Ammon's horn (tissue), 1 donor: ENCODE data around the gene PPIE.
"Not testable (repeated sequence)": the region's sequence is repeated elsewhere in the genome, so short reads cannot be mapped to it uniquely, and the experiment has no call there.

Experiments
- DNase-seq: peaks from one replicate; pipeline ENCODE4 v3.0.0-alpha.2; 2016; ENCODE audit warnings: low spot score

The PPIE gene

DNA sequence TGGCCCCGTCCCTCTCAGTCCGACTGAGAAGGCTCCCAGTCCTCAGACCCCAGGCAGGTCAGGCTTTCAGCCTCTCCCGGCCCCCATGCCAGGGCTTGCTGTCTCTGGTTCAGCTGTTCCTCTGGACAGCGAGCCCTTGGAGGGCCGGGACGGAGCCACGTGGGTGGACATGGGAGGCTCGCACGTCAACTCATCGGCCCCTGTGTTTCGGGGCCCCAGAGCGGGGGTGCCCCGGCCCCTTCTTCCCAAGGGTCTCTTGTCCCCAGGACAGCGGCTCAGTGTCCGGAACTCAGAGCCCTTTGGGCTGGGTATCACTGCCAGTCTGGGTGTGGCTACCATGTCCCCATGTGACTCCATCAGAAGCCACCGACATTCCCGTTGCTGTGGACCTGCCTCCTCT, 39.2 kb downstream of the PPIE start:
- not testable (repeated sequence) for DNase-seq

DNA sequence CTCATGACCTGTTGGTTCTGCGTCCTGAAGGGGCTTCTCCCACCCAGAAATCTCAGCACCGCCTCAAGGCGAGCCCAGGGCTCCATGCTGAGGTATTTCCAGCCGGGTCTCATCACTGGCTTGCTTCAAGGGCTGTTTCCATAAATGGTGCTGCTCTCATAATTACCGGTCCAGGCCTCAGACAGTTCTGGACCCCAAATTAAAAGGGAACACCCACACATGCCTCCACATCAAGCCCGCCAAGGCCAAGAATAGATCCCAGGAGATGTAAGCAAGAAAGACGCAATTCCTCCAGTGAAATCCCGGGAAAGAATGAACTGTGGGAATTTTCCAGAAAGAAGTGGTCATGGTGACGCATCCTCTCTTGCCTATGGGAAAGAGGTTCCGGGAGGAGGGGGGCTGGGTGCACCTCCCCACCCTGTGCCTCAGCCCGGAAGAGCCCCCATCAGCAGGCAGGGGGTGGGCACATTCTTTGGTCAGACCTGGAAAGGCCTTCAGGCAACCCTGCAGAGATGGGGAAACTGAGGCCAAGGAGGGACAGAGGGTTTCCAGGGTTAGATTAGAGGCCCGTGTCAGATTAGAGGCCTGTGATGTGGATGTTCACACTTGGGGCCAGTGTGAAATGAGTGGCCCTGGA, 39.9 kb downstream of the PPIE start:
- DNase-seq = not testable (repeated sequence)

DNA sequence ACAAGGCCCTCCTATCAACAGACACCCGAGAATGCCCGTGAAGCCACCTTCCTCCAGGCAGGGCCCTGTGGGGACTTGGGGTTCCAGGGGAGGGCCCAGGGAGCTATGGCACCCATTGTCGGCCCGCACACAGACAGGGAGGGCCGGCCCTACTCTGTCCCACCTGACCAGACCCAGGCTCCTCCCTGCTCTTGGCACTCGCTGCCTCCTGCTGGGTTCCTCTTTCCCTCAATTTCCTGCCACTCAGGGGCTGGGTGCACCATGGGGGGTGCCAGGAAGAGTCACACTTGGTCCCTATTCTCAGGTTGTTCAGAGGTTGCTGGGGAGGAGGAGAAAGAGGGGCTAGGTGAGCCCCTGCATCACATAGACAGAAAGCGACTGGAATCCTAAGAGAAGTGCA, 40.5 kb downstream of the PPIE start:
- no peak for DNase-seq

DNA sequence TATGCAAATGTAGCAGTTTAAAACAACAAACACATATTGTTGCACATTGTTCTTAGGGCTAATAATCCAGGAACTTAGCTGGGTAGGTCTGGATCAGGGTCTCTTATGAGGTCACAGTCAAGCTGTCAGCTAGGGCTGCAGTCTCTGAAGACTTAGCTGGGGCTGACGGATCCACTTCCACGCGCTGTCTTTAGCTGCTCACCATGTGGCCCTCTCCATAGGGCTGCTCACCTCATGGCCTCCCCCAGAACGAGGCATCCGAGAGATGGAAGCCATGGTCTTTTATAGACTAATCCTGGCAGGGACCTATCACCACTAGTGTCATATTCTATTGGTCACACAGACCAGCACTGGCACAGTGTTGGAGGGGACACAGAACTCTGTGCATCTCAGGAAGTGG, 41.1 kb downstream of the PPIE start:
- no peak for DNase-seq

DNA sequence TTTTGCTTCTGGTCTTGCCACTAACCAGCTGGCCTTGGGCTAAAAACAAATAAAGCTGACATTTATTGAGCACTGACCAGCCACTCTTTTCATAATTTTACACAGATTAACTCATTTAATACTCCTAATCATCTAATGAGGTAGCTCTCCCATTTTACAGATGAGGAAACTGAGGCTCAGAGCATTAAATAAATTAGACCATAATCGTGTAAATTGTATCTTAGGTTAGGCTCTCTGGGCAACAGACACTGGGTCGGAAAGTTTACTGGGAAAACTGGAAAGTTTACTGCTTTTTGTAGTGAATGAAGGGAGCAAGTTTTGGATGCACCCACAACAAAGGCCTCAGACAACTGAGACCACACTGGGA, 42.6 kb downstream of the PPIE start:
- no peak for DNase-seq

DNA sequence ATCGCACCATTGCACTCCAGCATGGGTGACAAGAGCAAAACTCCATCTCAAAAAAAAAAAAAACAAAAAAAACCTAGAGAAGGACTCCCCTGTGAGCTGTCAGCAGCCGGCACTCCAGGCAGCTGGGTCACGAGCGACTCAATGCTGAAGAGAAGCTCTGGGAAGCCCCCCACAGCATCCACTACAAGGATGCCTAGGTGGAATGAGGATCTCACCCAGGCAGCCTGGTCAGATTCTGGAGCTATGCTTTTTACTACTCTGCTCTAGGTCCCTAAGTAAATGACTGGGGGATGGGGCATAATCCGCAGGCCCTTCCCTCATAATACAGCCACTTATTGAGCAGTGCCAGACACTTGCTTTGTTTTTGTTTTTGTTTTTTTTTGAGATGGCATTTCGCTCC, 43.4 kb downstream of the PPIE start:
- no peak for DNase-seq

DNA sequence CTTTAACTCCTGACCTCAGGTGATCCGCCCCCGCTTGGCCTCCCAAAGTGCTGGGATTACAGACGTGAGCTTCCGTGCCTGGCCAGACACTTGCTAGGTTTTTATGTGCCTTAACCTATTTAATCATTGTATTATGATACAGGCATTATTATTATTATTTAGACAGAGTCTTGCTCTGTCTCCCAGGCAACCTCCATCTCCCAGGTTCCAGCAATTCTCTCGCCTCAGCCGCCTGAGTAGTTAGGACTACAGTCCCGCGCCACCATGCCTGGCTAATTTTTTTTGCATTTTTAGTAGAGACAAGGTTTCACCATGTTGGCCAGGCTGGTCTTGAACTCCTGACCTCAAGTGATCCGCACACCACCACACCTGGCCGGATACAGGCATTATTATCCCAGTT, 44.0 kb downstream of the PPIE start:
- DNase-seq = not testable (repeated sequence)

DNA sequence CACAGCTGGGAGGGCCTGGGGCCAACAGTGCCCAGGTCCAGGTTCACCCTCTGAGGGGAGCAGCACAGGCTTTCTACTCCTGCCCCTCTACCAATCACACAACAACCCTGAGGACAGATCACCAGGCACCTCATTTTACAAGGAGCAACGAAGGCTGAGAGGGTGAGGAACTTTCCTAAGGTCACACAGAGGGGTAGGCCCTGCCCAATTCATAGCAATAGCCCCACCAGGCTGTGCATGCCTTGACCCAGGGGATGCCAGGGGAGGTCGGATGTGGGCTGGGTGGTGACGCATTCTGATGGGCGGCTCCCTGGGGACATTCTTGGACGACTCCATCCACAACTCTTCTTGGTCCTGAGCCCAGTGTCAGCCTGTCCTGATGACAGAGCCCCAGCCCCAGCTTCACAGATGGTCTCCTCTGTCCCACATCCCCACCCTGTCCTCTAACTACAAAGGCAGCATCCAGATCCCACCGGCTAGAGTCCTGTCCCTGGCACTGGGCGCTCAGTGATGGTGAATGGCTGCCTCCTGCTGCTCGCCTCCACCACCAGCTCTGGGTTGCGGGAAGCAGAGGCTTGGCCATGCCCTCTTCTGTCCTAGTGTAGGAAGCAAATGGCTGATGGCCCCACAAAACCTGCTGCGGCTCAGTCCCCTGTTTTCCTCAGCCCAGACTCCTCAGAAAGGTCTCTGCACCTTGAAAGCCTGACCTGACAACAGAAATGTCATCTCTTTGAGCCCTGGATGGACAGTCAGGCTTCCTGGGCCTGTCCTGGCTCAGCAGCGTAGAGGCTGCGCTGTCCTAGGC, 47.8 kb downstream of the PPIE start:
- DNase-seq = not testable (repeated sequence)

DNA sequence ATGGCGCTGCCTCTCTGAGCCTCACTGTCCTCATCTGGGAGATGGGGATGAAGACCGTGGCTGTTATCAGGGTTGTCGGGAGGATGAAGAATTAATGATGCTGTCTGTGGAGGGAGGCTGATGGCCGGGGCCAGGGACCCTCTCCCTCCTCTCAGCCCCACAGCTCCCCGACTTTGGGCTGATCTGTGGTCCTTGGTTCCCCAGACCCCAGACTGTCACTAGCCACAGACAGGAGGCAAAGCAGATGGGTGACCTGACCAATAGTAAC, 48.4 kb downstream of the PPIE start:
- DNase-seq = not testable (repeated sequence)

DNA sequence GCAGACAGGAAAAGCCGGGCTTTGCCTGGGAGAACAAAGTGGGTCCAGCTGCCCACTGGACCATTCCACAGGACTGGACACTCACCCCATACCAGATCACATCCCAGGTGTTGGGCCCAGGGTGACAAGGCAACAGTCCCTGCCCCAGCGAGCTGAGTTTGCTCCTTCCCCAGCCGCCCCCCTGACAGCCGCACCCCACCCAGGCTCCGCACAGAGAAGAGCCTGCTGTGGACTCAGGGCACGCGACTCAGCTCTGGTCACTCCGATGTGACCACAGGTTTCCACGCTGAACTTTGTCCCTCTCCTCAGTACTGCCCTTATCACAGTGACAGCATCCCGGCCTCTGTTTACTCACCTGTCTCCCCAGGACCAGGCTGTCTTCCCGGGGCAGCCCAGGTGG, 48.8 kb downstream of the PPIE start:
- no peak for DNase-seq

DNA sequence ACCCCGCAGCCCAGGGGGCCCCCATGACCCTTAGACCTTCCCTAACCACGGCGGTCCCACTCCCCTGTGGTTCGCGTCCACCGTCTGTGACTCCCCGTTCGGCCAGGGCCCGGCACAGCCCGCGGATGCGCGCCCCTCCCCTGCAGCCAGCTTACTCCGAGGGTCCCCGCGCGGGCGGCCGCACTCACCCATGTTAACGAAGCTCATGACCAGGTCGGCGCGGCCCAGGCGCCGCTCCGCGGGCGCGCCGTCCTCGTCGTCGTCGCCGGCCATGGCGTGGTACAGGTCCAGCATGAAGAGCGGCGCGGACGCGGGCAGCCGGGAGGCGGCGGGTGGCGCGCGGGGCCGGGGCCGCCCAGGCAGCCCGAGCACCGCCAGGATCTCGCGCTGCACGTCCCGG, 49.3 kb downstream of the PPIE start:
- DNase-seq = not testable (repeated sequence)

DNA sequence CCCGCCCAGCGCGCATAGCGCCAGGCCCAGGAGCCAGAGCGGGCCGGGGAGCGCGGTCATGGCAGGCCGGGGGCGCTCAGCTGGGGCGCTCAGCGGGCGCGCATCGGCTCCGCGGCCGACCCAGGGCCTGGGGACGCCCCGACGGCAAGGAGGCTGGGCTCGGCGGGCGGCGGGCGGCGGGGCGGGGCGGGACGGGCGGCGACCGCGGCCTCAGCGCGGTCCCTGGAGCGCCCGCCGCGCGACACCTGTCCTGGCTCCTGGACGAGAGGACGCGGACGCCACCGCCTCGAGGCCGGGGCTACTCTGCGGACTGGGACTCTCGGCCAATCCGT, 49.7 kb downstream of the PPIE start:
- no peak for DNase-seq

DNA sequence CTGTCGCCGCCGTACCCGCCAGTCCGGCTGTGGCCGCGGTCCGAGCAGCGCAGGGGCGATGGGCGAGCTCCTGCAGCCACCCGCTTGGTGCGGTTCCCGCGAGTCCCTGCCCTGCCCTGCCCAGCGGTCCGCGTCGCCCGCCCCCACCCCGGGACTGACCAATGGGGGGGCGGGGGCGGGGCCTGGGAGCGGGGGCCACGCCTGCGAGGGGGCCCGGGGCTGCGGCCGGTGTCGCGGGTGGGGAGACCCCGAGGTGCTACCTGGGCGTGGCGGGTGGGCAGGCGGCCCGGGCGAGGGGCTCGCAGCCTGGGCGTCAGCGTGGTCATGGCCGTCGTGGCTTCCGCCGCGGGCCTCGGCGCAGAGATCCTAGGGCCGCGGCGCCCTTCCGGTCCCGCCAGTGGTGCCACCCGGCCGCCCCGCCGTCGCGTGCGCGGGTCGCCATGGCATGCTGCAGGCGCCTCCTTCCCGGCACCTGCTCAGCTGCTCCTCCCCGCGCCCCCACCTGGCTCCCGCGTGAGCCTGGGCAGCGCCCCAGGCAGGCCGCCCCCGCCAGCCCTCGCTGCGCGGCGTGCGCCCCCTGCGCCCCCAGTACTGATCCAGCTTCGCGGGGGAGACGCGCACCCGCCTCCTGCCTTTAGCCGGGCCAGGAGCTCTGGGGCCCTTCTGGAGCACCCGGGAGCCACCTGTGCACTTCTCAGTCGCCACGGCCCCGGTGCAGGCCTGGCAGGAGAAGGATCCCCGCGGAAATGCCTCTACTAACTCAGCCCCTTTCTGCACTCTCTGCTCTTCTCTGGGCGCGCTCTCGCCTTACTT, 50.3 kb downstream of the PPIE start, which contains the start of gene BMP8B:
BMP8B (minus strand) TSS at position 108 of the 813 bp plus-strand sequence. CDS start 380 bp downstream, outside the sequence.
- peak; percentile 72 for DNase-seq

DNA sequence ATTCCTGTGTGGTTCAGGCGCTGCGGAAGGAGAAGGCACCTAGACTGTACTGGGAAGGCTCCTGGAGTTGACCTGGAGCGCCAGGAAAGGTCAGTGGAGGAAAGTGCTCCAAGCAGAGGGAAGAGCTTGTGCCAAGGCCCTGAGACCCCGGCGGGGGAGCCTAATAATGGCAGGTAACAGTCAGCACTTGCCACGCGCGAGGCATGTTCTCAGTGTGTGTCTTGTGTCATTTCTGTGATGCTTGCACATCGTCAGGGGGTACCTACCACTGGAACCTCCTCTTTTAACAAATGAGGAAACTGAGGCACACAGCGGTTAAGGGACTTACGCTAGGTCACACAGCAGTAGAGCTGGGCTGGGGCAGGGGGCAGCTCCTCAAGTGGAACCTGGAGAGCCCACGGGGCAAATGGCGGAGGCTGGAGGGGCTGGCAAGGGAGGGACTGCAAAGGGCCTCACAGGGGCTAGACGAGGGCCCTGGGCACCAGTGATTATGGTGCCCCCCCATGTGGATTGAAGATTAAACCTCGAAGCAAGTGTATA, 51.0 kb downstream of the PPIE start:
- DNase-seq = no peak

DNA sequence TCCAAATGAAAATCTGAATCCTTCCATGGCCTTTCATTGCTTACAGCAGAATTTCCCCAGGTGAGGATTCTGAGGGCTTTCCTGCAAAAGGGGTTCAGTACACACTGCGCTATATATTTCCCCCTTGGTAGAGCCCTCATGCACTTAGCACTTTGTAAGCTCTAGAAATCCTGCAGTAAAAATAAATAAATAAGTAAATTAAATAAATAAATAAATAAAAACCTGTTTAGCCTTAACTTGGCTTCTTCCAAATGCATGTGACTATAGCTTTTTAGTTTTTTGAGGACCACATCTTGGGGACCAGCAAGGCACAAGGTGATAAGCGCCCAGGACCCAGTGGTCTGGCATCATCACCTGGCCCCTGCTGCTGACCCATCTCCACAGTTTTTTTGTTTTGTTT, 53.2 kb downstream of the PPIE start:
- DNase-seq = no peak

DNA sequence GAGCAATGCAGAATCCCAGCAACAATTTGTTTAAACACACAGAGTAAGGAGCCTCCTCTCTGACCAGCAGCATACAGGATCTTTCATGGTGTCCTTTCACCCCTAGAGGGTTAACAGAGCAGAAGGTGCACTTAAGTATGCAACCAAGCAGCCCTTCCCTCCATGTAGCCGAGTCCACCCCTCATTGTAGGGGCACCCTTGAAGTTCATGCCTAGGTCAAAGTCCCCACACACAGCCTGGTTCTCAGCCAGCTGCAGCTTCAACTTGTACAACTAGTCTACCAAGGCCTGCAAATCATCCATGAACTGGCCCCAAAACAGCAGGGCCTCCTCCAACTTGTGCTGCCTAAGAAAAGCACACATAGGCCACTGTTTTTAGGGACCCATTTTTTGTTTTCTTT, 57.0 kb downstream of the PPIE start:
- DNase-seq = no peak

DNA sequence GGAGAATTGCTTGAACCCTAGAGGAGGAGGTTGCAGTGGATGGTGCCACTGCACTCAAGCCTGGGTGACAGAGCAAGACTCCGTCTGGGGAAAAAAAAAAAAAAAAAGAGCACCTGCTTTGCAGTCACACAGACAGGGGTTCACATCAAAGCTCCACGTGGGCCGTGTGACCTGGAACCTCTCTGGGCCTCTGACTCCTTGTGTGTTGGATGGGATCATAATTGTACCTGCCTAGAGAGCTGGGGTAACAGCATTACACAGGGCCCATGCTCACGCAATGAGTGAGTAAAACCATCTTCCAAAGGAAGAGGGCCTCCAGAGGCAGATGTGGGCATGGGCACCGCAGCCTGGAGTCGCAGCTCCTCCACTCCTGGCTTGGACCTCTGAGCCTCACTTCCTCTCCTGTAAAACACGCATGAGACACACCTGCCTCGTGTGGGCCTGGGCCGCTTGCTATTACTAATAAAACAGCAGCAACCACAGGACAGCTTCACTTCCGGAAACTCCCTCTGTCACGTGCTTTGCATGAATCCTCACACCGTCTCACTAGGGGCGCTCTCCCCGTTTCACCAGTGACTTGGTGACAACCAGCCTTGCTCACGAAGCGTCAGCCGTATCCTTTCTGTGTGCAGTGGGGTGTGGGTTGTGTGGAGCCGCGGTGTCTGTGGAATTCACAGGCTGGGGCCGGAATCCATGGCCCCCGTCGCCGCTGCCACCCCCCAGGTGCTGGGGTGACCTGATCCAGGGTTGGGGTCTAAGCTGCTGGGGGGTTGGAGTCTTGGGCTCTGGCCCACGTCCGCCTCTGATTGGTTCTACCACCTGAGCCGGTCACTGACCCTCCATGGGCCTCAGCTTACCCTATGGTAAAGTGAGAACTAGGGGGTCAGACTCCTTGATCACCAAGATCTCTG, 60.4 kb downstream of the PPIE start:
- DNase-seq = peak; percentile 80

DNA sequence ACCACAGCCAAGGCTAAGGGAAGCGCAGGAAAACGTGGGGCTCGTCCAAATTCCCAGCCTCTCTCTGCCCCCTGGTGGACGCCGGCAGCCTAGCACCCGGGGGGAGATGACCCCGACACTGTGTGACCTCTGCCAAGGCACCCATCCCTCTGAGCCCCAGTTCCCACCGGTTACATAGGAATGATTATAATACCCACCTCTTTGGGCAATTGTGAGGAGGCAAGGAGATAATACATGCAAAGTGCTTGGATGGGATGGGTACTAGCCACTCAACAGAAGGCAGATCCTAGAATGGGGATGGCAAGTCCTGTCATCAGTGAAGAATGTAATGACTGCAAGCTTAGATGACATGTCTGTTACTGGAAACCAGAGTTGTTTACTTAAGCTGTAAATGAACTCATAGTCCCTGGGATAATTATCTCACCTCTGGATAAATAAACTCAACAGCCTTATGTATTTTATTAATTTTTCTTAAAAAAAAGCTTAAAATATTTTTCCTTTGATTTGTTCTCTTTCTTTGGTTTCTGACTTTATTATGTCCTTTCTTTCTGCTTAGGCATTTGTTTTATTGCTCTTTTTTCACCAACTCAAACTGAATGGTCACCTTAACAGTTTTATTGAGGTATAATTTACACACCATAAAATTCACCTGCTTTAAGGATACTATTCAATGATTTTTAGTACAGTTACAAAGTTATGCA, 61.2 kb downstream of the PPIE start:
- DNase-seq = peak; percentile 71

DNA sequence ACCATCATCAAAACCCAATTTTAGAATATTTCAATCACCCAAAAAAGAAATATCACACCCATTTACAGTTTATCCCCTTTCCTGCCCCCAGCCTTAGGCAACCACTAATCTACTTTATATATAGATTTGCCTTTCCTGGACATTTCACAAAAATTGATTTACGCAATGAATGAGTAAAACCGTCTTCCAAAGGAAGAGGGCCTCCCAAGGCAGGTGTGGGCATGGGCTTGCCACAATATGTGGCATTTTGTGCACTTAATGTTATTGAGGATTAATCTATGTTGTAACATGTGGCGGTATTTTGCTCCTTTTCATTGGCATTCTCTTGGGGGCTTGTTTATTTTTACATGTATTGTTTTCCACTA, 61.8 kb downstream of the PPIE start:
- no peak for DNase-seq

DNA sequence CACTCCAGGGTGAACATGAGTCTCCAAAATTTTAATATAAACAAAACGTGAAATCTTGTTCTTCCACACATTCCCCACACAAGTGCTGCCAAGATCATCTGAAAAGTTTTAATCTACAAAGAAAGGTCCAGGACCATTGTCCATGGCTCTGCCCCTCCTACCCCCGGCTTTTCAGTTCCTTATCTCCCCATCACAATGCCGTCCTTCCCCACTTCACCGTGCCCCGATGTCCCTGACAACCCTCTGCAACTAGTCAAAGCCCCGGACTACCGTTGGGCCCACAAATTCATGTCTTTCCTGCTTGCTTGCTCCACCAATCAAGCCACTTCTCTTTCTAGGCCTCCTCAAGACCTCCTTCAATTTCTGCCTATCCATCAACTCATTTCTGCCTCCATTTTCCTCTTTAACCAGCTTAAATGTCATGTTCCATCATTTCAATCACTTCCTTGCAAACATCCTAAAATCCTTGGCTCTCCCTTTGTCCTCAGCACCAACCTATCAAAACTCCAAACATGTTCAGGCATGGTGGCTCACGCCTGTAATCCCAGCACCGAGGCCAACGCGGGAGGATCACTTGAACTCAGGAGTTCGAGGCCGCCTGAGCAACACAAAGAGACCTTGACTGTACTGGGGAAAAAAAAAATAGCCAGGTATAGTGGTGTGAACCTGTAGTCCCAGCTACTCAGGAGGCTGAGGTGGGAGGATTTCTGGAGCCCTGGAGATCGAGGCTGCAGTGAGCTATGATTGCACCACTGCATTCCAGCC, 64.0 kb downstream of the PPIE start:
- DNase-seq = no peak

DNA sequence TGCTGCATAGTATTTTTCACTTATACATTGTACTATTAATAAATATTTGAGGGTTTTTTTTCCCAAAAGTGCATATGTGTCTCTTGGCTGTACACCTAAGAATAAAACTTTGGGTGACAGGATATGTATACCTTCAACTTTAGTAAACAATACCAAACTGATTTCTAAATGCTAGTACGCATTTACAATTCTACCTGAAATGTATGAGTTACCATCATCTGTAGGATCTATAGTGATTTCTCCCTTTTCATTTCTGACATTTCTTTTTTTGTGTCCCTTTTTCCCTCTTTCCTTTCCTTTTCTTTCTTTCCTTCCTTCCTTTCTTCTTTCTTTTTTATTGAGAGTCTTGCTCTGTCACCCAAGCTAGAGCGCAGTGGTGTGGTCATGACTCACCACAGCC, 66.7 kb downstream of the PPIE start:
- no peak for DNase-seq
